Testis (tissue), 2 donors: ENCODE results near the gene SAMMSON.

Experiments
- CTCF ChIP-seq, 3 experiments: fragments of 450-650 bp in 2 of 3; fragments of 200-600 bp in 1 of 3; sonication (generic) in 1 of 3; IDR thresholded peaks; one replicate each; pipeline ENCODE4 v1.5.1; 2016 to 2019; ENCODE audit warnings: antibody characterized with exemption in 3 of 3, mild to moderate bottlenecking in 2 of 3, moderate library complexity in 1 of 3
- POLR2A ChIP-seq: fragments of 450-650 bp; IDR thresholded peaks from one replicate; pipeline ENCODE4 v1.6.1; 2017; ENCODE audit warnings: antibody characterized with exemption, mild to moderate bottlenecking, moderate library complexity

GRCh38 chr3:70071138-70071537 lies 71.6 kb downstream of the SAMMSON start:
- TF ChIP-seq CTCF (IDR thresholded peaks at IDR 0.05) (no peak), POLR2A (no peak)
